Omental fat pad (tissue), 4 donors: ENCODE results near the gene GSDME. TPM values are rescaled to one million over a fixed set of nuclear protein-coding genes. Genes with fewer than 3 reads are reported as not detected.

ENCODE experiments used
- ATAC-seq: fragments of 150-250 bp; one replicate; pipeline ENCODE4 v1.9.1; 2016; ENCODE audit warnings: mild to moderate bottlenecking, moderate library complexity; ENCODE audit not compliant: low FRiP score
- DNase-seq: peaks from one replicate; pipeline ENCODE4 v3.0.0-alpha.2; 2019; ENCODE audit warnings: low spot score
- total RNA-seq, 4 donors: library from RNA; depleted of rRNA; stranded (reverse); fragments of >200 nt; gene quantifications; one replicate each; pipeline ENCODE4 v1.1.0, GENCODE V29; 2016
- TF ChIP-seq, protein P1 (sequence below), 3 donors: fragments of 450-650 bp; IDR thresholded peaks; one replicate each; pipeline ENCODE4 v1.5.1; 2016 to 2017; ENCODE audit warnings: antibody characterized with exemption in 3 of 3, mild to moderate bottlenecking in 3 of 3, moderate library complexity in 2 of 3

GSDME gene
- total RNA-seq, 4 donors from 2014 or later: 14.8 to 58.3 (median 30.7) TPM

DNA sequence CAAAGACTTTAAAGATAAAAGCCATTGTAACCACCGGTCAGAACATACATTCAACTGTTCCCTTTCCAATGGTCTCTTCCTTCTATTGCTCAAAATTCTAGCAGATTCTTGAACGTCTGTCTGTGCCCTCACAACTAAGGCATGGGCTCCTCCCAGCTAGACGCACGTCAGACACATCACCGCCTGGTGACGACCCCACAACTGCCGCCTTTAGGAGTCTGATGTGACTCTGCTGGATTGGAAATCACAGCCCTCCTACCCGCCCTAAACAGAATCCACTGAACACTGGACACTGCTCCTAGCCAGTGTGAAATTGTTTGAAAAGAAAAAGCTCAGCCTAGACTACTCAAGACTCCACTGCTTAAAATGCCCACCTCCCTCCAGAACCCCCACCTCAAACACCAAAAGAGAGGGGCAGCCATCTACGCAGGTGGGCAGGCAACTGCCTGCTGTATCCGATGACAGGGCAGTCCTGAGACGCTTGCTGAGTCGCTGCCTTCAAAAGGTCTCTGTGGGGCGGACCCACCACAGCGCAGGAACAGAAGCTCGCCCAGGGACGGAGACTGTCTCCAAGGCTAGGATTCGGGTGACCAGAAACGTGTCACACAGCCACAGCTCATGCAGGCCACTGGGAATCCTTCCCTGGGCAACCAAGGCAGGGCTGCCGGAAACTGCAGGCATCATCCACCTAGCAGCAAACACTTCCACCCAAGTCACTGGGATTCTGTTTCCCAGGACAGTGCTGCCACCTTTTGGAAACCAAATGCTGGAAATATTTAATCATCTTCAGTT lies 34.7 kb downstream of the GSDME start:
- DNase-seq: no peak
- TF ChIP-seq, protein P1, sequence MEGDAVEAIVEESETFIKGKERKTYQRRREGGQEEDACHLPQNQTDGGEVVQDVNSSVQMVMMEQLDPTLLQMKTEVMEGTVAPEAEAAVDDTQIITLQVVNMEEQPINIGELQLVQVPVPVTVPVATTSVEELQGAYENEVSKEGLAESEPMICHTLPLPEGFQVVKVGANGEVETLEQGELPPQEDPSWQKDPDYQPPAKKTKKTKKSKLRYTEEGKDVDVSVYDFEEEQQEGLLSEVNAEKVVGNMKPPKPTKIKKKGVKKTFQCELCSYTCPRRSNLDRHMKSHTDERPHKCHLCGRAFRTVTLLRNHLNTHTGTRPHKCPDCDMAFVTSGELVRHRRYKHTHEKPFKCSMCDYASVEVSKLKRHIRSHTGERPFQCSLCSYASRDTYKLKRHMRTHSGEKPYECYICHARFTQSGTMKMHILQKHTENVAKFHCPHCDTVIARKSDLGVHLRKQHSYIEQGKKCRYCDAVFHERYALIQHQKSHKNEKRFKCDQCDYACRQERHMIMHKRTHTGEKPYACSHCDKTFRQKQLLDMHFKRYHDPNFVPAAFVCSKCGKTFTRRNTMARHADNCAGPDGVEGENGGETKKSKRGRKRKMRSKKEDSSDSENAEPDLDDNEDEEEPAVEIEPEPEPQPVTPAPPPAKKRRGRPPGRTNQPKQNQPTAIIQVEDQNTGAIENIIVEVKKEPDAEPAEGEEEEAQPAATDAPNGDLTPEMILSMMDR (IDR thresholded peaks at IDR 0.05): no peak
- no peak for ATAC-seq

DNA sequence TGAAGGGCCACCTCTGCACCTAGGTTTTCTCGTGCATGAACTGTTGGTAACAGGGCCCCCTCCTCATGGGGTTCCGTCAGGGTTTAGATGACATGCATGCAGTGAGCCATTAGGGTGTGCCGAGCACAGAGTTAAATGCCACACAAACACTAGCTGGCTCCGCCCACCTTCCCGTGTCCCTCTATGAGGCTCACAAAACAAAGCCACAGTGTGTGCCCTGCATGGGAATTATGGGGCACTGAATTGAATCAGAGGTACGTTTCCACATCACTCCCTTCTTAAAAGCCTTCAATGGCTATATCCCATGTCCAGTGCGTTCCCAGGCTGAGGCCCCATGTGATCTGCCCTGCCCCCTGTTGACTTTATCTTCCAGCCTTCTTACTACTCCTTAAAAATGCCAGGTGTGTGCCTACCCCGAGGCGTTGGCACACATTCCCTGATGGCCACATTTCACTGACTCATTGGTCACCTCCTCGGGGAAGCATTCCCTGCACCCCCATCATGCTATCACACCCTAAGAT lies 35.7 kb downstream of the GSDME start:
- no peak for ATAC-seq
- DNase-seq: no peak
- TF ChIP-seq, protein P1 (IDR thresholded peaks at IDR 0.05): no peak

DNA sequence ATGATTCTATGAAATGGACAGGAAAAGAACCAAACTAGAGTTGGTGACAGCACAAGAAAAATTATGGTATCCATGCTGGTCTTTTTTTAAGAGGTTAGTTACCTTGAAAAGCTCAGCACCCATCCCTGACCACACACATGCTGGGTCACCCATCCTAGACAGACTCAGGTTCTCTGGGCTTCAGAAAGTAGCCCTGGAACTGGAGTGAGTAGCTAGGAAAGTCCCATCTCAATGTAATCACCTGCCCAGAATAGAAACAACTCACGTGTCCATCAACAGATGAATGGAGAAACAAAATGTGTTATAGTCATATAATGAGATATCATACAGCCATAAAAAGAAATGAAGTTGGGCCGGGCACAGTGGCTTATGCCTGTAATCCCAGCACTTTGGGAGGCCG lies 37.0 kb downstream of the GSDME start:
- TF ChIP-seq, protein P1 (IDR thresholded peaks at IDR 0.05): no peak
- ATAC-seq (no peak), DNase-seq (no peak)

- ATAC-seq (no peak), DNase-seq (no peak)
- TF ChIP-seq, protein P1 (IDR thresholded peaks at IDR 0.05): no peak
These were observed 38.2 kb downstream of the GSDME start for GRCh38 chr7:24718977-24719491.

GRCh38 chr7:24718431-24718831 lies 38.8 kb downstream of the GSDME start:
- DNase-seq: no peak
- TF ChIP-seq, protein P1 (IDR thresholded peaks at IDR 0.05): no peak
- no peak for ATAC-seq

DNA sequence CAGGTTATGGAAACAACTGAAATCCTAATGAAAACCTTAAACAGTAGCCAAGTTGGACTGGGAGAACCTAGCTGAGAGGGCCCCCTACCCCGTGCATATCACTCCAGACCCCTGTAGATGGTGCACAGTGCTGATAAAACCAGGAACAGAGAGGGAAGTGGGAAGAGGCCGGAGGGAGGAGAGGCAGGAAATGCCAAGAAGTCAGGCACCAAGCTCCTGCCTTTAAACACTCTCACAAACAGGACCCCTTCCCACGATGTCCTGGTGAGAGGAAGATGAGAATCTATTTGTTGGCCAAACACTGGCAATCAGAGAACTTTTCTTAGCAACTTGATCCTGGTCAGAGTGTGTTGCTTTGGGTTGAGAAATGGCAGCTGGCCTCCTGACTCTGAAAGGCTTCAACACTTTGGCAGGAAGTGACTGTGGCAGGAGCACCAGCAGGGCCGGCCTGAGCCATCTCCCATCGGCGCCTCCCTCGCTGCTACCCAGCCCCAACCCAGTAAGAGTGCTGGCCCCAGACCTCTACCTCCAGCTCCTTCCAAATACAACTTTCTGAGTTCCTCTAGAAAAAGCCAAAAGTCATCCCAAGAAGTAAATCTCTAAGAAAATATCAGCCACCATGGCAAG lies 39.5 kb downstream of the GSDME start:
- TF ChIP-seq, protein P1 (IDR thresholded peaks at IDR 0.05): no peak
- no peak for ATAC-seq
- DNase-seq: no peak
